Measurements from ENCODE around the gene MCU.

MCU gene

GRCh38 chr10:72785409-72785808 is 93.5 kb downstream of the MCU start:
- peak overlapping the region; percentile 72 for H3K27ac ChIP-seq (ENCODE audit: low read depth, low read length, severe bottlenecking)
- WGBS, 2 experiments (ENCODE audit: insufficient coverage in 2 of 2) = 84 to 100% methylated on average over 2 of the region's 2 CpGs
- no peaks in the 10 kb centered on the region for H3K9me3 ChIP-seq (ENCODE audit: control insufficient read depth, low read length)
- peaks cover 24% of the 10 kb centered on the region for H3K4me1 ChIP-seq (ENCODE audit: control insufficient read depth, insufficient read depth, low read length, poor library complexity, severe bottlenecking)
- H3K4me3 ChIP-seq (ENCODE audit: extremely low read depth, insufficient read depth, low read length, poor library complexity, severe bottlenecking) = no peak overlapping the region
- H3K36me3 ChIP-seq (ENCODE audit: control insufficient read depth, insufficient read depth, low read length) = no peaks in the 10 kb centered on the region

DNA sequence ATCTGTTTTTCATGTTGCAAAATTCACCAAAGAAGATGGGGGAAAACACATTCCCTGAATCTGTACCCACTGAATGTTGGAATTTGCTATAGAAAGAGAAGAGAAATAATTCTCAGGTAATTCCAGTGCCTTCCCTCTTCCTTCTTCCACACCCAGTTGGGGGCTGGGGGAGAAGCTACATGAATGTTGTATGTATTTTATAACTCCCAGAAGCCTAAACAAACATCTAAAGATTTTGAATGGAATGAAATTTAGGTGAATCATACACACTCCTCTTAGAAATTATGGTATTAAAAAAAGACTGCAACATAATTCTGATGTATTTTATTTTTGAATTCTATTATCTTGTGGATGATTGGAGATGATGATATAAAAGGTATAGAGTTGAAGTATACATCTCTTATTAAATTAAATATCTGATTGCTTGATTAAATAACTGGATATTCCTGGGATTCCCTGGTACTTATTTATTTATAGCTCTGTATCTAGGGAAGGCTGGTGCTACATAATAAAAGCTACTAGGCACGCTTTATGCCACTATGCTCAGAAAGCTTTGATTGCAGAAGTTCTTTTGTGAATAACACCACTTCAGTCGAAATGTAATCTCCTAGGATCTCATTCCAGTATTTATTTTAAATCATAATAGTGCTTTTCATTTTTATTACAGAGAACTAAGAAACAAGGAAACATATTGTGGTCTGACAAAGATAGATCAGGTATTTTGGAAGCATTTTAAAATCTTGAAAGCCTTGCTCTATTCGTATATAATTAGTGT is 98.5 kb downstream of the MCU start:
- no peaks in the 10 kb centered on the region for H3K9me3 ChIP-seq (ENCODE audit: control insufficient read depth, low read length)
- 92% methylated on average over 2 of the region's 3 CpGs; no CpG with 5 or more reads in 1 of the 2 experiments for WGBS, 2 experiments (ENCODE audit: insufficient coverage in 2 of 2)
- no peak overlapping the region for H3K27ac ChIP-seq (ENCODE audit: low read depth, low read length, severe bottlenecking)
- no peaks in the 10 kb centered on the region for H3K36me3 ChIP-seq (ENCODE audit: control insufficient read depth, insufficient read depth, low read length)
- peaks cover 21% of the 10 kb centered on the region for H3K4me1 ChIP-seq (ENCODE audit: control insufficient read depth, insufficient read depth, low read length, poor library complexity, severe bottlenecking)
- no peak overlapping the region for H3K4me3 ChIP-seq (ENCODE audit: extremely low read depth, insufficient read depth, low read length, poor library complexity, severe bottlenecking)

- WGBS, 2 experiments (ENCODE audit: insufficient coverage in 2 of 2) = 63 to 70% methylated on average over 3 of the region's 3 CpGs
- no peaks in the 10 kb centered on the region for H3K36me3 ChIP-seq (ENCODE audit: control insufficient read depth, insufficient read depth, low read length)
- H3K4me1 ChIP-seq (ENCODE audit: control insufficient read depth, insufficient read depth, low read length, poor library complexity, severe bottlenecking) = peaks cover 14% of the 10 kb centered on the region
- peak overlapping the region; percentile 37 for H3K27ac ChIP-seq (ENCODE audit: low read depth, low read length, severe bottlenecking)
- no peaks in the 10 kb centered on the region for H3K9me3 ChIP-seq (ENCODE audit: control insufficient read depth, low read length)
- H3K4me3 ChIP-seq (ENCODE audit: extremely low read depth, insufficient read depth, low read length, poor library complexity, severe bottlenecking) = no peak overlapping the region
Measured at GRCh38 chr10:72792288-72792687, 100.3 kb downstream of the MCU start.

GRCh38 chr10:72793752-72794151 is 101.8 kb downstream of the MCU start:
- no CpG with 5 or more reads among the region's 1 CpG for WGBS, 2 experiments (ENCODE audit: insufficient coverage in 2 of 2)
- H3K36me3 ChIP-seq (ENCODE audit: control insufficient read depth, insufficient read depth, low read length) = no peaks in the 10 kb centered on the region
- no peaks in the 10 kb centered on the region for H3K9me3 ChIP-seq (ENCODE audit: control insufficient read depth, low read length)
- H3K4me3 ChIP-seq (ENCODE audit: extremely low read depth, insufficient read depth, low read length, poor library complexity, severe bottlenecking) = no peak overlapping the region
- H3K4me1 ChIP-seq (ENCODE audit: control insufficient read depth, insufficient read depth, low read length, poor library complexity, severe bottlenecking) = peaks cover 14% of the 10 kb centered on the region
- no peak overlapping the region for H3K27ac ChIP-seq (ENCODE audit: low read depth, low read length, severe bottlenecking)

GRCh38 chr10:72794260-72794659 is 102.3 kb downstream of the MCU start:
- Histone ChIP-seq H3K4me1 (ENCODE audit: control insufficient read depth, insufficient read depth, low read length, poor library complexity, severe bottlenecking) (peaks cover 14% of the 10 kb centered on the region), H3K4me3 (ENCODE audit: extremely low read depth, insufficient read depth, low read length, poor library complexity, severe bottlenecking) (no peak overlapping the region), H3K27ac (ENCODE audit: low read depth, low read length, severe bottlenecking) (no peak overlapping the region), H3K9me3 (ENCODE audit: control insufficient read depth, low read length) (no peaks in the 10 kb centered on the region), H3K36me3 (ENCODE audit: control insufficient read depth, insufficient read depth, low read length) (no peaks in the 10 kb centered on the region)
- 75 to 80% methylated on average over 1 to 2 of the region's 2 CpGs for WGBS, 2 experiments (ENCODE audit: insufficient coverage in 2 of 2)

DNA sequence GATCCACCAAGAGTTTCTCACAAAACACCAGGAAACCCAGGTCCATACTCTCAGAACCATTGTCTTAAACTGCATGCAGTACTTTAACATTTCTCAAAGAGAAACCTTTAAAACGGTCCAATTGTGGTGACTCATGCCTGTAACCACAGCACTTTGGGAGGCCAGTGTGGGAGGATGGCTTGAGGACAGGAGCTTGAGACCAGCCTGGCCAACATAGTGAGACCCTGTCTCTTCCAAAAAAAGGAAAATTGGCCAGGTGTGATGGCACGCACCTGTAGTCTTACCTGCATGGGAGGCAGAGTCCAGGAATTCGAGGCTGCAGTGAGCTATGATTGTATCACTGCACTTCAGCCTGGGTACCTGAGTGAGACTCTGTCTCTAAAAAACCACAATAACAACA is 104.1 kb downstream of the MCU start:
- H3K27ac ChIP-seq (ENCODE audit: low read depth, low read length, severe bottlenecking) = no peak overlapping the region
- H3K4me1 ChIP-seq (ENCODE audit: control insufficient read depth, insufficient read depth, low read length, poor library complexity, severe bottlenecking) = peaks cover 14% of the 10 kb centered on the region
- no peak overlapping the region for H3K4me3 ChIP-seq (ENCODE audit: extremely low read depth, insufficient read depth, low read length, poor library complexity, severe bottlenecking)
- 89 to 93% methylated on average over 2 to 3 of the region's 3 CpGs for WGBS, 2 experiments (ENCODE audit: insufficient coverage in 2 of 2)
- no peaks in the 10 kb centered on the region for H3K36me3 ChIP-seq (ENCODE audit: control insufficient read depth, insufficient read depth, low read length)
- H3K9me3 ChIP-seq (ENCODE audit: control insufficient read depth, low read length) = no peaks in the 10 kb centered on the region

- Histone ChIP-seq H3K27ac (ENCODE audit: low read depth, low read length, severe bottlenecking) (no peak overlapping the region), H3K9me3 (ENCODE audit: control insufficient read depth, low read length) (no peaks in the 10 kb centered on the region), H3K4me3 (ENCODE audit: extremely low read depth, insufficient read depth, low read length, poor library complexity, severe bottlenecking) (no peak overlapping the region), H3K4me1 (ENCODE audit: control insufficient read depth, insufficient read depth, low read length, poor library complexity, severe bottlenecking) (peaks cover 14% of the 10 kb centered on the region), H3K36me3 (ENCODE audit: control insufficient read depth, insufficient read depth, low read length) (no peaks in the 10 kb centered on the region)
- WGBS, 2 experiments (ENCODE audit: insufficient coverage in 2 of 2) = no CpG with 5 or more reads among the region's 4 CpGs
Measured at GRCh38 chr10:72796538-72796937, 104.6 kb downstream of the MCU start.

DNA sequence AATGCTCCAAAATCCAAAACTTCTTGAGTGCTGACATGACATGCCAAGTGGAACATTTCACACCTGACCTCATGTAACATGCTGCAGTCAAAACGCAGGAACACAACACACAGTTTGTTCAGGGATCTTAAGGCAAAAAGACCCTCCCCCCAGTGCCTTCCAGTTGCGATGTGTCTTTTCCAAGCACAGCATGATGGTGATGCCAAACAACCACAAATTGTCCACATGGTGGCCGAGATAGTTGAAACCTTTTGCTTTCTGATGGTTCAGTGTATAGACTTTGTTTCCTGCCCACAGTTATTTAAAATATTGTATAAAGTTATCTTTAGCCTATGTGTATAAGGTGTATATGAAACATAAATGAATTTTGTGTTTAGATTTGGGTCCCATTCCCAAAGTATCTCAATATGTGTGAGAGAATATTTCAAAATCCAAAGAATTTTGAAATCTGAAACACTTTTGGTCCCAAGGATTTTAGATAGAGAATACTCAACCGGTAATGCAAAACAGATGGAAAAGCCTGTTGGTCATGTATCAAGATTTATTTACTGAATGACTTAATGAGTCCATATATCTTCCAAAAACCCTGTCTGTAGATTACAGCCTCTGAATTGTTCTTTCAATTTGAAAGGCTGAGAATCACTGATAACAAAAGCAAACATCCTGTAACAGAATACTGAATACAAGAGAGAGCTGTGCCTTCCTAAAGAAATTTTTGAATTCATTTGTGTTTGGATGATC is 108.2 kb downstream of the MCU start:
- H3K36me3 ChIP-seq (ENCODE audit: control insufficient read depth, insufficient read depth, low read length) = no peaks in the 10 kb centered on the region
- H3K27ac ChIP-seq (ENCODE audit: low read depth, low read length, severe bottlenecking) = no peak overlapping the region
- no peaks in the 10 kb centered on the region for H3K9me3 ChIP-seq (ENCODE audit: control insufficient read depth, low read length)
- WGBS, 2 experiments (ENCODE audit: insufficient coverage in 2 of 2) = 84 to 100% methylated on average over 1 to 2 of the region's 4 CpGs
- H3K4me3 ChIP-seq (ENCODE audit: extremely low read depth, insufficient read depth, low read length, poor library complexity, severe bottlenecking) = no peak overlapping the region
- H3K4me1 ChIP-seq (ENCODE audit: control insufficient read depth, insufficient read depth, low read length, poor library complexity, severe bottlenecking) = peaks cover 2% of the 10 kb centered on the region

GRCh38 chr10:72800741-72801092 is 108.8 kb downstream of the MCU start:
- WGBS, 2 experiments (ENCODE audit: insufficient coverage in 2 of 2) = 90 to 96% methylated on average over 3 to 5 of the region's 6 CpGs

DNA sequence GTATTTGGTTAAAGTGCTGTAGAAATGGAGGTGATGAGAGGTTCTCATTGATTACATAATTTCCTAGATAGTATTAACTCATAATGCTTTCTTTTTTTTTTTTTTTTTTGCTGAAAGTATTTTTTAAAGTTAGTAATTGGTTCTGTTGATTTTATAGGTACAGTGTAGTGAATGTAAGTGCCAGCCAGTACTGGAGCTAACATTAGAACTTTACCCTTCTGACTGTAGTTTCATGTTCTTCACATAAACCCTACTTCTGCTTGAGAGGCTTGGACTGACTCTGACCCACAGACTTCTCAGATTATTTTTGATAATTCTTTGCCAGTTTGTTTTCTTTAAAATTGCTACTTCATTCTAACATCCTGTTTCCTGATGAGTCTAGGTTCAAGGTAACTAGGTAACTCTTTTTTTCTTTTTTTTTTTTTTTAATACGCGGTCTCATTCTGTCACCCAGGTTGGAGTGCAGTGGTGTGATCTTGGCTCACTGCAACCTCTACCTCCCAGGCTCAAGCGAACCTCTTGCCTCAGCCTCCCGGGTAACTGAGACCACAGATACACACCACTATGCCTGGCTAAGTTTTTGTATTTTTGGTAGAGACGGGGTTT is 109.4 kb downstream of the MCU start:
- peaks cover 2% of the 10 kb centered on the region for H3K4me1 ChIP-seq (ENCODE audit: control insufficient read depth, insufficient read depth, low read length, poor library complexity, severe bottlenecking)
- H3K9me3 ChIP-seq (ENCODE audit: control insufficient read depth, low read length) = no peaks in the 10 kb centered on the region
- no peaks in the 10 kb centered on the region for H3K36me3 ChIP-seq (ENCODE audit: control insufficient read depth, insufficient read depth, low read length)
- no peak overlapping the region for H3K27ac ChIP-seq (ENCODE audit: low read depth, low read length, severe bottlenecking)
- WGBS, 2 experiments (ENCODE audit: insufficient coverage in 2 of 2) = 83 to 100% methylated on average over 1 of the region's 5 CpGs
- no peak overlapping the region for H3K4me3 ChIP-seq (ENCODE audit: extremely low read depth, insufficient read depth, low read length, poor library complexity, severe bottlenecking)

More at GRCh38 chr10:72800741-72801092, 108.8 kb downstream of the MCU start:
- no peak overlapping the region for H3K27ac ChIP-seq (ENCODE audit: low read depth, low read length, severe bottlenecking)
- no peaks in the 10 kb centered on the region for H3K36me3 ChIP-seq (ENCODE audit: control insufficient read depth, insufficient read depth, low read length)
- peaks cover 2% of the 10 kb centered on the region for H3K4me1 ChIP-seq (ENCODE audit: control insufficient read depth, insufficient read depth, low read length, poor library complexity, severe bottlenecking)
- no peak overlapping the region for H3K4me3 ChIP-seq (ENCODE audit: extremely low read depth, insufficient read depth, low read length, poor library complexity, severe bottlenecking)
- H3K9me3 ChIP-seq (ENCODE audit: control insufficient read depth, low read length) = no peaks in the 10 kb centered on the region
